Neural crest cell (in vitro differentiated cells): ENCODE data around the gene FMNL2. TPM values are rescaled to one million over a fixed set of nuclear protein-coding genes. Genes with fewer than 3 reads are reported as not detected.

Experiments used
- DNase-seq: peaks from one replicate; pipeline ENCODE4 v3.0.0; 2021; ENCODE audit warnings: low read depth, mixed read lengths, low spot score
- H3K27ac Mint-ChIP-seq: one replicate; pipeline ENCODE4 v1.8.0; 2021; ENCODE audit warnings: mild to moderate bottlenecking, mixed read lengths; ENCODE audit not compliant: unreplicated experiment
- H3K27me3 Mint-ChIP-seq: 2 replicates; pipeline ENCODE4 v1.8.0; 2021; ENCODE audit warnings: low read depth, mild to moderate bottlenecking, mixed read lengths
- H3K36me3 Mint-ChIP-seq: 2 replicates; pipeline ENCODE4 v1.8.0; 2021; ENCODE audit warnings: low read depth, mild to moderate bottlenecking, mixed read lengths
- H3K4me1 Mint-ChIP-seq: 2 replicates; pipeline ENCODE4 v1.8.0; 2021; ENCODE audit warnings: mixed read lengths
- H3K4me3 Mint-ChIP-seq: one replicate; pipeline ENCODE4 v1.8.0; 2021; ENCODE audit warnings: mild to moderate bottlenecking, mixed read lengths
- H3K9me3 Mint-ChIP-seq: 2 replicates; pipeline ENCODE4 v1.8.0; 2021; ENCODE audit warnings: mixed read lengths
- CTCF ChIP-seq: fragments of 200-600 bp; sonication (generic); conservative IDR thresholded peaks from 2 replicates; pipeline ENCODE4 v1.5.0; 2021; ENCODE audit warnings: antibody characterized with exemption, mild to moderate bottlenecking
- total RNA-seq: library from RNA; stranded (reverse); gene quantifications from 2 replicates; pipeline ENCODE4 v1.2.1, GENCODE V29; 2021

The FMNL2 gene
- total RNA-seq, 1 donor from 2014 or later, result 54.9 TPM

- H3K36me3 Mint-ChIP-seq, result peaks cover 34% of the 10 kb centered on the region
- H3K9me3 Mint-ChIP-seq, result no peaks in the 10 kb centered on the region
- H3K4me3 Mint-ChIP-seq, result no peak overlapping the region
- no peaks in the 10 kb centered on the region for H3K4me1 Mint-ChIP-seq
- H3K27ac Mint-ChIP-seq, result no peak overlapping the region
- no peaks in the 10 kb centered on the region for H3K27me3 Mint-ChIP-seq
- TF ChIP-seq CTCF, result no peak
- no peak for DNase-seq
Measured at GRCh38 chr2:152618193-152618564, 283.2 kb downstream of the FMNL2 start.

GRCh38 chr2:152620208-152620607 lies 285.2 kb downstream of the FMNL2 start:
- no peak for TF ChIP-seq CTCF

GRCh38 chr2:152620985-152621384 lies 286.0 kb downstream of the FMNL2 start:
- TF ChIP-seq CTCF, result no peak
- H3K4me3 Mint-ChIP-seq, result no peak overlapping the region
- no peaks in the 10 kb centered on the region for H3K4me1 Mint-ChIP-seq
- H3K9me3 Mint-ChIP-seq, result no peaks in the 10 kb centered on the region
- H3K27me3 Mint-ChIP-seq, result no peaks in the 10 kb centered on the region
- no peak for DNase-seq
- H3K27ac Mint-ChIP-seq, result no peak overlapping the region
- peaks cover 36% of the 10 kb centered on the region for H3K36me3 Mint-ChIP-seq

More at GRCh38 chr2:152620208-152620607, 285.2 kb downstream of the FMNL2 start:
- Mint-ChIP-seq H3K9me3 (no peaks in the 10 kb centered on the region), H3K27me3 (no peaks in the 10 kb centered on the region), H3K36me3 (peaks cover 36% of the 10 kb centered on the region), H3K4me3 (no peak overlapping the region), H3K4me1 (no peaks in the 10 kb centered on the region), H3K27ac (no peak overlapping the region)
- no peak for DNase-seq

GRCh38 chr2:152622219-152622618 lies 287.2 kb downstream of the FMNL2 start:
- no peak for DNase-seq
- Mint-ChIP-seq H3K9me3 (no peaks in the 10 kb centered on the region), H3K4me3 (no peak overlapping the region), H3K27me3 (no peaks in the 10 kb centered on the region), H3K27ac (no peak overlapping the region), H3K4me1 (no peaks in the 10 kb centered on the region), H3K36me3 (peaks cover 37% of the 10 kb centered on the region)
- no peak for TF ChIP-seq CTCF

- H3K27ac Mint-ChIP-seq, result peak overlapping the region; percentile 78
- H3K27me3 Mint-ChIP-seq, result no peaks in the 10 kb centered on the region
- no peak for TF ChIP-seq CTCF
- no peak for DNase-seq
- no peaks in the 10 kb centered on the region for H3K9me3 Mint-ChIP-seq
- H3K4me1 Mint-ChIP-seq, result no peaks in the 10 kb centered on the region
- no peak overlapping the region for H3K4me3 Mint-ChIP-seq
- peaks cover 41% of the 10 kb centered on the region for H3K36me3 Mint-ChIP-seq
Measured at GRCh38 chr2:152623076-152623740, 288.2 kb downstream of the FMNL2 start.
